Measurements from ENCODE around the gene ULK4.

GRCh38 chr3:41997702-41998550 lies 36.0 kb upstream of the ULK4 start:
- no peak for TF ChIP-seq FOXK2 (IDR thresholded peaks at IDR 0.05)
- TF ChIP-seq TARDBP (IDR thresholded peaks at IDR 0.05): no peak
- no peak for TF ChIP-seq NFRKB (IDR thresholded peaks at IDR 0.05)
- no peak for TF ChIP-seq ELF4 (IDR thresholded peaks at IDR 0.05)
- no peak for TF ChIP-seq FOXM1 (IDR thresholded peaks at IDR 0.05; ENCODE audit: borderline replicate concordance)
- TF ChIP-seq ARNT (IDR thresholded peaks at IDR 0.05): no peak
- no peak for TF ChIP-seq PKNOX1 (IDR thresholded peaks at IDR 0.05)
- TF ChIP-seq SP1 (IDR thresholded peaks at IDR 0.05): no peak
- no peak for TF ChIP-seq HDGF (IDR thresholded peaks at IDR 0.05; ENCODE audit: borderline replicate concordance)
- TF ChIP-seq L3MBTL2 (conservative IDR thresholded peaks at IDR 0.05): no peak
- TF ChIP-seq FOXA1 (IDR thresholded peaks at IDR 0.05): no peak
- TF ChIP-seq ZNF384 (IDR thresholded peaks at IDR 0.05): no peak
- no peak for TF ChIP-seq BHLHE40 (IDR thresholded peaks at IDR 0.05; ENCODE audit: borderline replicate concordance)
- no peak for TF ChIP-seq SUZ12 (IDR thresholded peaks at IDR 0.05)
